GM19023 (cell line): Measurements from ENCODE around the gene SLCO2B1.
"Not testable (repeated sequence)": the region's sequence is repeated elsewhere in the genome, so short reads cannot be mapped to it uniquely, and the experiment has no call there.

Source experiments
- ATAC-seq: cut with Tn5 transposase; IDR thresholded peaks from one replicate; pipeline ENCODE4 v1.9.1; 2021; ENCODE audit warnings: mild to moderate bottlenecking, moderate library complexity; ENCODE audit not compliant: unreplicated experiment

SLCO2B1 gene, protein sequence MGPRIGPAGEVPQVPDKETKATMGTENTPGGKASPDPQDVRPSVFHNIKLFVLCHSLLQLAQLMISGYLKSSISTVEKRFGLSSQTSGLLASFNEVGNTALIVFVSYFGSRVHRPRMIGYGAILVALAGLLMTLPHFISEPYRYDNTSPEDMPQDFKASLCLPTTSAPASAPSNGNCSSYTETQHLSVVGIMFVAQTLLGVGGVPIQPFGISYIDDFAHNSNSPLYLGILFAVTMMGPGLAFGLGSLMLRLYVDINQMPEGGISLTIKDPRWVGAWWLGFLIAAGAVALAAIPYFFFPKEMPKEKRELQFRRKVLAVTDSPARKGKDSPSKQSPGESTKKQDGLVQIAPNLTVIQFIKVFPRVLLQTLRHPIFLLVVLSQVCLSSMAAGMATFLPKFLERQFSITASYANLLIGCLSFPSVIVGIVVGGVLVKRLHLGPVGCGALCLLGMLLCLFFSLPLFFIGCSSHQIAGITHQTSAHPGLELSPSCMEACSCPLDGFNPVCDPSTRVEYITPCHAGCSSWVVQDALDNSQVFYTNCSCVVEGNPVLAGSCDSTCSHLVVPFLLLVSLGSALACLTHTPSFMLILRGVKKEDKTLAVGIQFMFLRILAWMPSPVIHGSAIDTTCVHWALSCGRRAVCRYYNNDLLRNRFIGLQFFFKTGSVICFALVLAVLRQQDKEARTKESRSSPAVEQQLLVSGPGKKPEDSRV

DNA sequence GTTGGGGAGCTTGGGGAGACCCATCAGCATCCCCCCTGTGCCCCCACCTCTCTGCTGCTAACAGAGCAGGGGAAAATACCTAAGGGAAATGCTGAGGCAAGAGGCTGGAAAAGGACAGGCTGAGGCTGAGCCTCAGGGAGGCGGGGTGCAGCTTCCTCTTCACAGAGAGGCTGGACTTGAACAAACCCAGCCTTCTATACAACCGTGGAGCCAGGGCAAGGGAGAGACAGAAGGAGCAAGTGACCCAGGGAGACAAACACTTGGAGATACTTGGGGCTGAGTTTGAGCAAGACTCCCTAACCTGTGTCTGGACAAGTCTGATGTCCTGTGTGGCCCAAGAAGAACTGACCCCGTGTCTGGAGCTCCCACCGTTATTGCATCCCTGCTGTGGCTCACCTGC lies at the start of gene SLCO2B1:
Gene SLCO2B1 (plus strand): TSS at position 229 of the 400 bp plus-strand sequence. CDS start 275 bp downstream, outside the sequence.
- ATAC-seq: no peak

DNA sequence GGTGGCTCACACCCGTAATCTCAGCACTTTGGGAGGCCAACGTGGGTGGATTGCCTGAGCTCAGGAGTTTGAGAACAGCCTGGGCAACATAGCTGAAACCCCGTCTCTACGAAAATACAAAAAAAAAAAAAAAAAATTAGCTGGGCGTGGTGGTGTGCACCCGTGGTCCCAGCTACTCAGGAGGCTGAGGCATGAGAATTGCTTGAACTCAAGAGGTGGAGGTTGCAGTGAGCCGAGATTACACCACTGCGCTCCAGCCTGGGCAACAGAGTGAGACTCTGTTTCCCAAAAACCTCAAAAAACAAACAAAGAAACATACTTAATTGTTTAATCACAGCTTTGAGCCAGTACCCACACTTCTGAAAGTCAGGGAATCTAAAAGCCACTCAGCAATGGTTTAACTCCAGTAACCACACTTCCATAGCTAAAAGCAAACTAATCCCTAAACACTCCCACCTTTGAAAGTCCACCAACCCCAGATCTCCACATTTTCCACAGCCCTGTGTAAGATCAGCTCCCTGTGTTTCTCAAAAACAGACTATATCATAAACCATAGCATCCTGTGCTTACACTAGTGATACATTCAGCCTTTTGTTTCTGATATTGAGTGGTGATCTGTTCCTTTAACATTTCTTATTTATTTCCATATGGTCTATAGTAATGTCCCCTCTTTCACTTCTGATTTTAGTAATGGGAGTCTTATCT lies 49.3 kb upstream of the SLCO2B1 start:
- no peak for ATAC-seq

DNA sequence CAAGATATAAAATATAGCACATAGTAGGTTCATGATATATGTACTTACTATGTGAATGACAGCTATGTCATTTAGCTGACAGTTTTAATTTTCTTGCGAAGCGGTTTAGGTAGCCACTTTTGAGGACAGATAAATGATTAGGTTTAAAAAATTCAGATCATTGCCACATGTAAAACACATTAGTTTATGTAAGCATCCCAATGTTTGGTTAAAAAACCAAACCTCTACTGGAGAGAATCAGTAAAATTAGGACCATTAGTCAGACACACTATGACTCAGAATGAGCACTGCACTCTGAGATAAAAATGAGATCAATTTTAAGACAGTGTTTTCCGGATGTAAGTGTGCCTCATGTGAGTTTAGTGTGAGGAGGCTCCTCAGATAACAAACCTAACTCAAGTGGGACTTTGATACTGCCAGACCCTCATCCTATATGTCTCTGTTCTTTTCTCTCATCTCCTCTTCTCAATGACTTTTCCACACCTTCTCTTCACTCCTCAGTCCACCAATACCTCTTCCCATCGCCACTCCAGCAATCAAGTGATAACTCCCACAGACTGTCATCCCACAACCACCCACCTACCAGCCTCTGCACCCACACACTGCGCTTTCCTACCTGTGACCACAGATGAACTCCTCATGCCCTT lies 47.4 kb upstream of the SLCO2B1 start:
- ATAC-seq: no peak

DNA sequence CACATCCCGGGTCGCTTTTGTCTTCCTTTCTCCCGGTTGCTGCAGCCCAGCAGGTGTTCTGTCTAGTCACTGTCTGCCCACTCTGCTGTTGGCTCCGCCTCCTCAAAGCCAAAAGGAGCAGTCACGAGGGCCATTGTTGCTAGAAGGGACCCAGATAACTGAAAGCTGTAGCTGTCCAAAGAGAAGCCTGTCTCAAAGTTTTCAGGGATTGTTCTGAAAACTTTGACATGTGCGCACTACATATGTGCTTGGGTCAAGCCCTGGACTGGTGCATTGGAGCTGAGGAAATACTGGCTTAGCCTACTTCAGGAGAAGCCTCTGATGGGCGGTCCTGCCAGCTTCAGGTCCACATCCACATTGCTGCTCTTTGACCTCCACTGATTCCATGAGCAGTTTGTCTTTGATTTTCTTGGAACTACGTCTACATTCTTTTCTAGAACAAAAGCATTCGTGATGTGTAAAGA lies 45.4 kb upstream of the SLCO2B1 start:
- no peak for ATAC-seq

DNA sequence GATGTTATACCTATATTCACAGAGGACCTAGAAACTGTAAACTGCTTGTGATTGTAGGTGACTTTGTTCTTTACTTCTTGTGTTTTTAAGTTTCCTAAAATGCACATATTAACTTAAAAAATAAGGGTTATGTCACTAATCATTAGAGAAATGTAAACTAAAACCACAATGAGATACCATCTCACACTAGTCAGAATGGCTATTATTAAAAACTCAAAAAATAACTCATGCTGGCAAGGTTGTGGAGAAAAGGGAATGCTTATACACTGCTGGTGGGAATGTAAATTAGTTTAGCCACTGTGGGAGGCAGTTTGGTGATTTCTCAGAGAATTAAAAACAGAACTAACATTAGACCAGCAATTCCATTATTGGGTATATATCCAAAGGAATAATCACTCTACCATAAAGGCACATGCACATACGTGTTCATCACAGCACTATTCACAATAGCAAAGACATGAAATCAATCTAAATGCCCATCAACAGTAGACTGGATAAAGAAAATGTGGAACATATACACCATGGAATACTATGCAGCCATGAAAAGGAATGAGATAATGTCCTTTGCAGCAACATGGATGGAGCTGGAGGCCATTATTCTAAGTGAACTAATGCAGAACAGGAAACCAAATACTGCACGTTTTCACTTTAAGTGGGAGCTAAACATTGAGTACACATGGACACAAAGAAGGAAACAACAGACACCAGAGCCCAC lies 44.8 kb upstream of the SLCO2B1 start:
- ATAC-seq: not testable (repeated sequence)

DNA sequence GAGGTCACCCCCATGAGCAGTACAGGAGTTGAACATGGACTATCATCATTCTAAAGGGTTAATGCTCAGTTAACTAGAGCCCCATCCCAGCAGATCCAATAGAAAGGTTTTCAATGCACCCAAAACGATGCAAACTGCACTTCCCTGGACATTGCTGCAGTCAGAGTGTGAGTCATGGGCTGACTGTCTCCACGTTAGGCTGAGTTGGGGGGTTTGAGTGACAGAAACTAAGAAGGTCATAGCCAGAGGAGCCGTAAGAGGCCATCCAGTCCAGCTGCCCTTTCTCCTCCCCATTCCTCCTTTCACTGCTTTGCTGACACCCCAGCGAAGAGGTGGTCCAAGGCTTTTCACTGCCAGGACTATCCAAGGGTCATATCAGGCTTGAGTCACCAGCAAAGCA lies 43.7 kb upstream of the SLCO2B1 start:
- ATAC-seq: no peak

DNA sequence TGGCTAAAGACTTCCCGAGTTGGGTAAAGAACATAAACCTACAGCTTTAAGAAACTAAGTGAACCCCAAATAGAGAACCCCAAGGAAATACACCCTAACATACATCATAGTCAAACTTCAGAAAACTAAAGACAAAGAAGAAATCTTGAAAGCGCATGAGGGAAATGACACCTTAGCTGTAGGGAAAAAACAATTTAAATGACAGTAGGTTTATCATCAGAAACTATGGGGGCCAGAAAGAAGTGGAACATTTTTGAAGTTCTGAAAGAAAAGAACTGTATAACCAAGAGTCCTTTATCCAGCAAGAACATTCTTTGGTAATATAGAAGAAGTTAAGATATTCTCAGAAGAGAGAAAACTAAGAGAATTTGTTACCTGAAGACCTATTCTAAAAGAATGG lies 38.7 kb upstream of the SLCO2B1 start:
- ATAC-seq: no peak

DNA sequence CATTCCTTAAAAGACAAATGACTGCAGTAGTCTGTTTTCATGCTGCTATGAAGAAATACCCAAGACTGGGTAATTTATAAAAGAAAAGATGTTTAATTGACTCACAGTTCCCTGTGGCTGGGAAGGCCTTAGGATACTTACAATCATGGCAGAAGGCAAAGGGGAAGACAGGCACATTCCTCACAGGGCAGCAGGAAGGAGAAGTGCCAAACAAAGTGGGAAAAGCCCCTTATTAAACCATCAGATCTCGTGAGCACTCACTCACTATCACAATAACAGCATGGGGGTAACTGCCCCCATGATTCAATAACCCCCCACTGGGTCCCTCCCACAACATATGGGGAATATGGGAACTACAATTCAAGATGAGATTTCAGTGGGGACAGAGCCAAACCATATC lies 37.9 kb upstream of the SLCO2B1 start:
- ATAC-seq: no peak

DNA sequence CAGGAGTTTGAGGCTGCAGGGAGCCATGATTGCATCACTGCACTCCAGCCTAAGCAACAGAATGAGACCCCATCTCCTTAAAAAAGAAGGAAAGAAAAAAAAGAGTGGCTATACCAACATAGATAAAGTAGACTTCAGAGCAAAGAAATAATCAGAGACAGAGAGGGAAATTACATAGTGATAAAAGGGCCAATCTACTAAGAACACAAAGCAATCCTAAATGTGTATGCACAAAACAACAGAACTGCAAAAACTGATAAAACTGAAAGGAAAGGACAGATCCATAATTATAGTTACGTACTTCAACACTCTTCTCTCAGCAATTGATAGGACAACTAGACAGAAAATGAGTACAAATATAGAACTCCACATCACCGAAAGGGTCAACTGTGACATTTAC lies 36.4 kb upstream of the SLCO2B1 start:
- no peak for ATAC-seq

DNA sequence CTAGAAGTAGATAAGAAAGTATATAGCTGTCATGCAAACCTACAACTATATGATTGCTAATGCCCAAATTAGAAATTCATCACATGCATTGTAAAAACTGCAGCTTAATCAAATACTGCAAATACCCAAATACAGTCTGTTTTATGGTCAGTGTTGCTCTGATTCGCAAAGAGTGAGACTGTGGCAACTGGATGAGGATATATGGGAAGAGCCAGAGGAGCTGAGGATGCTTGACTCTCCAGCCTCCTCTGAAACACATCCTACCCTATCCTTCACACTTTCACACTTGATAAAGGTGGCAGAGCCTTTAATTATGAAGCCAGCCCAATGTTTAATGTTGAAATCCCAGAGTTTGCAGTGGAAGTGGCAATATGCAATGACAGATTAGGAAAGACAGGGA lies 32.3 kb upstream of the SLCO2B1 start:
- no peak for ATAC-seq

DNA sequence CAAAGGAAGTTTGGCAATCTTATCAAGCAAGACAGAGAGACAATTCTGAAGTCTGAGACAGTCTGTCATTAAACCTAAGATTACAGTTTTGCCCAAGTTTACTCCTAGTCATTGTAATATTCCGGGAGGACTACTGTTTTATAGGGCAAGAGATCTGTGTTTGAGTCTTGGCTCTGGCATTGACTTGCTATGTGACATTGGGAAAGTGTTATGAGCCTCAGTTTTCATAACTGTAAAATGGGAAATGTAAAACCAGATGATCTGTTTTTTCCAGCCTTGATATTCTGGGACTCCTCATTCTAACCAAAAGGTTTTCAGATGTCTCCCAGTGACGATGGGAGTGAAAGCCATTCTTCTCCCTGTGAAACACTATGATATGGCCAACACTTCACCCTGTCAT lies 24.3 kb upstream of the SLCO2B1 start:
- no peak for ATAC-seq

DNA sequence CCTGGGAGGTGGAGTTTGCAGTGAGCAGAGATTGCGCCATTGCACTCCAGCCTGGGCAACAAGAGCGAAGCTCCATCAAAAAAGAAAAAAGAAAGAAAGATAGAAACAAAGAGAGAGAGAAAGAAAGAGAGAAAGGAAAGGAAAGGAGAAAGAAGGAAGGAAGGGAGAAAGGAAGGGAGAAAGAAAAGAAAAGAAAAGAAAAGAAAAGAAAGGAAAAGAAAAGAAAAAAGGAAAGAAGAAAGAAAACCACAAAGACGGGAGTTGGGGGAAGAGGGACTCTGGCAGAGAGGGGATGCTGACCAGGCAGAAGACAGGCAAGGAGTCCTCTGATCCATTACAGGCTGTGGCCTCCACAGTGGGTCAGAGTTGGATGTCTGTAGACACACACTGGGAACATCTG lies 18.8 kb upstream of the SLCO2B1 start:
- ATAC-seq: no peak

DNA sequence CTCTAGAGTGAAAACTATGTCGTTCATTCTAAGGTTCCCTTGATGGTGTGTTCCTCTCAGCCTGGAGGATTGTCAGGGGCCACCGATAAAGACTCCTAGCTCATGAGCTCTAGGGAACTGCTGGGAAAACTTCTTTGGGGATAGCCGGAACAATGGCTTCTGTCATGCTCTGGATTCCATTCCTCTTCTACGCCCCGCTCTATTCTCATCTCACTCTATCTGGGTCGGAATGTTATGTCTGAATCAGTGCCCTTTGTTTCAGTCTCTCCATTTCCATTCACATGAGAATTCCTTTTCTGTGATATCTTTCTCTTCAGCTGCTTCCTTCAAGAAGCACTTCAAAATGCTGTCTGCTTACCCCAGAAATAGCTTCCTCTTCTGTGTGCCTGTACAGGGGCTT lies 16.9 kb upstream of the SLCO2B1 start:
- no peak for ATAC-seq

DNA sequence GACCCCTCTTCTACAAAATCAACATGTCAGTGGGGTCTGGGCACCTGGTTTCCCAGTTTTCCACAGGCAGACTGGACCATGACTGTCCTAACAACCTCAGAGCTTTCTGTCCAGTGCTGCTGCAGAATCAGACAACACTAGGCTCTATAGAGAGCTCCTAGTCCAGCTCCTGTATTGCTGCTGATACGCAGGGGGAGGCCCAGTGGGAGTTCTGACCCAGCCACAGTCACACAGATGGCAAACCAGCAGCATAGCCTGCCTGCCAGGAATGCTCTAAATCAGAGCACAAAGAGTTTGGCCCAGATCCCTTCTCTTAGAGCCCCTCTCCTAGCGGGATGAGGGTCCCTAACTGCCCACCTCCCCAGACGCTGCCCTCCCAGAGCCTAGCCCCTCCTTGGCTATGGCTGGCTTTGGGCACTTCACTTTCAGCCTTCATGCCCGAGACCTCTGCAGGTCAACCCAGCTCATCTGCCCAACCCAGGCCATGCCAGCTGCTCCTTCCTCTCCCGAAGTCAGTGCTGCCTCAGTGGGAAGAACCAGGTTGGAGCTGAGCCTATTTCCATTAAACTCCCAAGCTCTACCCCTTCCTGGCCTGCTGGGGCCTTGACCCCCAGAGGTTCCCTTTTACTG lies 15.8 kb upstream of the SLCO2B1 start:
- ATAC-seq: no peak

DNA sequence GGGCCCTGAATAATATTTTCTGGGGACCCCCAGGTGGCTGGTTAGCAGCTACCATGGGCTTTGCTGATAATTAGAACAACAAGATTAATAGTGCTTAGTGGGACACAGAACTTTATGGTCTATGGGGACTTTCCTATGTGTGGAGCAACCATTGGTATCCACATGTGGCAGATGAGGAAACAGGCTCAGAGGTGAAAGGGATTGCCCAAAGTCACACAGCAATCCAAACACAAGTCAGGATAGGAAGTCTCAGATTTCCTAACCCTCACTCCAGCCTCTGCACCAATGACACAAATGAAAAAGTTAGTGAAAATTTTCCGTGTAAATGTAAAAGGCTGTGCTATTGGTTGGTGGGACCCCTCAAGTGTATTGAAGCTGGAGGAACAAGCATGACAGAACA lies 15.3 kb upstream of the SLCO2B1 start:
- ATAC-seq: no peak

DNA sequence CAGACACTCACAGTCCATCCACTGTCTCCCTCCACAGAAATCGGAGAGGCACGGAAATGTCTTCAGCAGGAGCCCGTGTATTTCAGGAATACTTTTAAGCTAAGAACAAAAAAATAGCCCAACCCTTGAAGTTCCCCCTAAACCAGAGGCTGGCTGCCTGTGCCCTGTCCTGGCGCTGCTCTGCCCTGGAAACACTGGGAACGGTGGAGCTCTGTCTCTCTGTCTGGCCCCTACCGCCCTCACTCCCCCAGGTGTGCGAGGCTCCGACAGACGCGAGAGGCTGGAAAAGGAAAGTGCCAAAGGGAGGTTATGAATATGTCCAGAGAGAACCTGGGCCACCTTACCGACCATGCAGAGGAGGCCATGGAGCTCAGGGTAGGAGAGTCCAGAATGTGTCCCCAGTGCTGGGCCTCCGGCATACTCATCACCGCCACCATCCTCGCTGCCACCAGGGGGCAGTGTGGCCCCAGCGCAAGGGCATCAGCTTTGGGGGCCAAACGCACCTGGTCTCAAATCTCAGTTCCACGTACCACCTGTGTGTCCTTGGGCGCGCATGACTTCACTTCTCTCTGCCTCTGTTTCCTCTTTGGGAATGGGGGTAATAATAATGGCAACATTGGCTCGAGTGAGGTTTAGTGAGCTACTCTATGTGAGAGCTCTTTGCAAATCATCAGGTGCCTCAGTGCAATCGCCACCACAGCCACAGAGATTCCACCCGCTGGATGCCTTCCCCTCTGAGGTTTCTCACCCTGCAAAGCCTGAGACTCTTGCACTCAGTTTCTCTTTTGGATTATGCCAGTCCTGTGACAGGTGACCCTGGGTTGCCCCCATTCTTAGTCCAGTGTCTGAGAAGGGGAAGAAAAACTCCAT lies 10.4 kb upstream of the SLCO2B1 start:
- ATAC-seq: peak; percentile 58

DNA sequence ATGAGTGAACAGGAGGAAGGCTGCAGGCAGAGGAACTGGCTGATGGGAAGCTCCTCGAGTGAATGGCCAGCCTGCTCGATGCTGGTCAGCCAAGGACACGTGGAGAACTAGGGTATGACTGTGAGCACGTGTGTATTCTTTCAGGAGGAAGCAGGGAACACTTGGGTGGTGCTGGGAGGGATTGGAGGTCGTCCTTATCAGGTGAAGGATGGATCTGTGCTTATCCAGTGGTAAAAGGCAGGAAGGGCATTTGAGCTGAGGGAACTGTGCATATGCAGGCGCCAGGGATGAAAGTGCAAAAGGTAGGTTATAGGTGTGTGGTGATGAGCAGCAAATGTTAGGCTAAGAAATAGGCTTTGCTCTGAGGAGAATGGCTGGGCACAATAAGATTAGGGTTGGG lies 9.7 kb upstream of the SLCO2B1 start:
- ATAC-seq: no peak

DNA sequence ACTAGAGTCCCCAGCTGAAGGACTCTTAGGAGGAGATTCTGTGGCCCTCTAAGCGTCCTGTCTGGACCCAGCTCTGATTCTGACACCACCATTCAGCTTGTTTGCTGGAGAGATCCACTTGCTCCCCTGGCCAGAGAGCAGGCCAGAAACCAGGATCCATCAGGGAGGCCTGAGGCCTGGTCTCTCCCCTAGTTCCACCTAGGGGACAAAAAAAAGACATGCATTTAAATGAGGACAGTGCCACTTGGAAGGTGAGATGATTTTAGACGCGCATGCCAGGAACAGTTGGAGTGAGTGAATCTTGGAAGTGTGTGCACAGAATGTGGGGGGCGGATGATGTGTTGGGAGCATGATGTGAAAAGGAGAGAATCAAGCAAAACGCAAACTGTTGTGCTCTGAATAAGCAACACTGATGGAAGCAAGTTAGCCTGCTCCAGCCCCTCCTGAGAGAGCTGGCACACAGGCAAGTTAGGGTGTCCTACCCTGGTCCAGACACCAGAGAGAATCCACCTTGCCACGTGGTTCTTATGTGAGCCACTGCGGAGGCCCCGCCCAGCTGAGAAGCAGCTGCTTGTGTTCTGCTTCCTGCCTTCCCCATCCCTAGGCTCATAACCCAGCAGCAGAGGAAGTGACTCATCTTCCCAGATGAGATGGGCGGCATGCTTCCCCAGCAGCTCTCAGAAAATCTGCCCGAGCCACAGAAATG lies 8.0 kb upstream of the SLCO2B1 start:
- peak; percentile 53 for ATAC-seq

DNA sequence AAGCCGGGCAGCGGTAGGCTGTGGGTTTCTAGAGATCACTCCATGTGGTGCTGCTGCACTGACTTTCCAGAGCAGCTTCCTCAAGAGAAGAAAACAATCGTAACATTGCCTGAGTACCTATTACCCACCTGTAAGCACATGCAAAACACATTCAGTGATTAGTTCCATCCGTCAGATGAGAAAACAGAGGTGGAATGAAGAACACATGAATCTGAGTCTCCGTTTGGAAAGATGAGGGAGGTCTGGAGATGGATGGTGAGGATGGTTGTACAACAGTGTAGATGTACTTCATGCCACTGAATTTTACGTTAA lies 7.5 kb upstream of the SLCO2B1 start:
- ATAC-seq: no peak
